RPMI7951 (cell line): ENCODE results near the gene ARHGAP15. TPM values are rescaled to one million over a fixed set of nuclear protein-coding genes. Genes with fewer than 3 reads are reported as not detected.

Experiments used
- DNase-seq: peaks from one replicate; pipeline ENCODE4 v3.0.0-alpha.2; 2012; ENCODE audit warnings: low read depth
- total RNA-seq: library from RNA; depleted of rRNA; stranded (reverse); fragments of >200 nt; shearing (Covaris generic); gene quantifications from 2 replicates; pipeline ENCODE4 v1.2.3, GENCODE V29; 2014

Gene ARHGAP15
- total RNA-seq, 1 experiment from 2014 or later: 1.9 TPM

- DNase-seq: peak; percentile 33
These were observed 587.8 kb downstream of the ARHGAP15 start for GRCh38 chr2:143717053-143717452.

- no peak for DNase-seq
These were observed 588.4 kb downstream of the ARHGAP15 start for GRCh38 chr2:143717536-143718168.

GRCh38 chr2:143718745-143719144 is 589.5 kb downstream of the ARHGAP15 start:
- no peak for DNase-seq

DNA sequence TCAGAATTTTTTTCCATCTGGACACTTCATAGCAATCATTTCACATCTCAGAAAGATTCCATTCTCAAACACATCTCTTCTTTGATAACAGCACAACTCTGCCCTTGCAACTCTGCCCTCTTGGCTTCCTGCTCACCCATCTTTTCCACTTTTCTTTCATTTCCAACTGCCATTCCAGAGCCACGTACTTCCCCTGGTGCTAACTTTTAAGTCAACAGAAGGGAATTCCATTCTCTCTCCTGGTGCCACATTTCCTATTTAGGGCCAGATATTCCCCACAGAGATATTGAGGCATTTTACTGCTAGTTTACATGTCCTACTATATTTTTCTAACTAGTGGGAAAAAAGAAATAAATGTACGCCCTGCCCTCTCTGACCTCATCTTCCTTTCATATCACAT is 590.2 kb downstream of the ARHGAP15 start:
- no peak for DNase-seq

DNA sequence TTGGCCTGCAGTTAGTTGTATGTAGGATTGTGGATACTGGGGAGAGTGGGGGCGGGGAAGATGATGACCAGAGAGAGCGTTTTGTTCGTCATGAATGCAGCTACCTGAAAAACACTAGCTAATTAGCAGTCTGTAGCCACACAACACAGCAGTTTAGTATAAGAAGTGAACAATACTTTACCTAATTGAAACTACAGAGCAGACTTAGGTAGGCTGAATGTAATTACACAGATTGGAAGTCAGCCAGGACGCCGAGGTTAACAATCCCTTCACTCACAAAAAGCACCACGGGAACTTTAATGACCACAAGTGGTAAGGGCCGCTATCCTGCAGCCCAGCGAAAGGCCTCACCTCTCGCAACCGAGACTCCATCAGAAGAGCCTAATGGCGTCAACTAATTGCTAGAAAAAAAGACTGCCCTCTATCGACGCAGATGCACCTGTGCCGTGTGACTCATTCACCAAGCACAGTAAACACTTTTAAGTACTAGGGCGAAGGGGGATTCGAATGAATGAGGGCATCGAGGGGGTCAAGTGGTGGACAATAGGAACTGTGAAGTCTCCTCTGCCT is 591.0 kb downstream of the ARHGAP15 start:
- no peak for DNase-seq

- no peak for DNase-seq
These were observed 596.2 kb downstream of the ARHGAP15 start for GRCh38 chr2:143725400-143725799.

- no peak for DNase-seq
These were observed 597.1 kb downstream of the ARHGAP15 start for GRCh38 chr2:143726151-143726845.

- no peak for DNase-seq
These were observed 599.3 kb downstream of the ARHGAP15 start for GRCh38 chr2:143728498-143728897.

DNA sequence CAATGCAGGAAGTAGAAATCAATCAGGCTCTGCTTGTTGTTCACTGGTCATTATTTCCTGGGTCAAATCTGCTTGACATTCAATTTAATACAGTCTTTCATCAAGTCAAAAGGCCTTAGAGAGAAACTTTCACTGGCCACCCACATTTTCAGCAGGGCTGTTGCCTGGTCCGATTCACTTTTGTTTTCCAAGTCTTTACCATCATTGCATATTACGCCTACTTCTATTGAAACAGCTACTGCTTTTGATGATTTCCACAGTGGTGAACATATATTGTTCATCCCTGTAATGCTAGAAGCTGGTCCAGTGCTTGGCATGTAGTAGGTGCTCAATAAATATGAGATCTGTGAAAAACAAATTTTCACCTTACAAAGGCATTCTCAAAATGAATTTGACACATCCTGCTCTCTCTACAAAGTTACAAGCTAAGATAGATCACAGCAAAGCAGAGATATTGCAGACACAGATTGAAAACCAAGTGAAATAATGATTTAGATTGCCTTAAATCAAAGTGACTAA is 600.1 kb downstream of the ARHGAP15 start:
- no peak for DNase-seq

- DNase-seq: peak; percentile 24
These were observed 601.1 kb downstream of the ARHGAP15 start for GRCh38 chr2:143730155-143730952.

DNA sequence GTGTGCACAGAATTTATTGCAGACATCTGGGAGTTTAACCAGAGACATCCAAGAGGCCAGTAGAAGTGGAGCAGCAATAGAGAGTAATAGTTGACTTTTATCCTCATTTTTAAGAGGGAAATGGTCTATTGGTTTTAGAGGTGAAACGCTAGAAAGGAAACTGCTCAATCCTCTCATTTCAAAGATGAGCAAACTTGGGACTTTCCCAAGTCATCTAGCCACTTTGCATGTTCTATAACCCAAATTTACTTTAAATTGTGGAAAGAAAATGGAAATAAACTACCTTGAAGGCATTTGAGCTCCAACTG is 601.7 kb downstream of the ARHGAP15 start:
- DNase-seq: no peak

DNA sequence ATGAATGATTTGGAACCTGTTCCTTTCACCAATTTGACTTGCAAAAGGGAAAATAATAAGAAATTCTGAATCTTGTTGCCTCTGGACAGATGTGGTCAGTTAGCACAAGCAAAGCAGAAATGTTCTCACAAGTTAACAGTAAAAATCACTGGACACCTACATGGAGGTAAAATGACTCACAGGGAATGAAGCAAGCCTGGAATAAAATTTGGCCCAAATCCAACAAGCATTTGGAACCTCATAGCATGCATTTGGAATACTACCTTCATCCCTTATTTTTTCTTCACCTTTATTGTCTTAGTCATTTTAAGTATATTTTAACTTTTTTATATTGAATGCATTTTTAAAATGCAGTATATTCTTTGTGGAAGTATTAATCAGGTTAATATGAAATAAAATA is 602.9 kb downstream of the ARHGAP15 start:
- DNase-seq: peak; percentile 14

DNA sequence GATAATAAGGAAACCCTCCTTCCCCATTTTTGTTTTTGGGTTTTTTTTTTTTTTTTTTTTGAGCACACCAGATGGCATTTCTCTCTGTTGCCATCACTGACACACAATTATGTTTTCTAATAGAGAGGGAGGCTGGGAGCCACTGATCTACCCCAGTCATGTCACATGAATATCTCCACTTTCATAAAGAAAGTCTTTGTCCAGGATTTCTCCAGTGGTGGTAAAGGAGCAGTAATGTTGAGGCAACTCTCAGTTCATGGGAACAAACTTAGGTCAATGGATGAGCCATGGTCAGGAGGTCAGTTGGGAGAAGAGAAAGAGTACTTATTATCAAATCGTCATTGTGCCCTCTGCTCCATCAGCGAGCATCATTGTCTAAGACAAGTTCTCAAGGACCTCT is 603.7 kb downstream of the ARHGAP15 start:
- DNase-seq: peak; percentile 44

- no peak for DNase-seq
These were observed 605.3 kb downstream of the ARHGAP15 start for GRCh38 chr2:143734507-143734906.

DNA sequence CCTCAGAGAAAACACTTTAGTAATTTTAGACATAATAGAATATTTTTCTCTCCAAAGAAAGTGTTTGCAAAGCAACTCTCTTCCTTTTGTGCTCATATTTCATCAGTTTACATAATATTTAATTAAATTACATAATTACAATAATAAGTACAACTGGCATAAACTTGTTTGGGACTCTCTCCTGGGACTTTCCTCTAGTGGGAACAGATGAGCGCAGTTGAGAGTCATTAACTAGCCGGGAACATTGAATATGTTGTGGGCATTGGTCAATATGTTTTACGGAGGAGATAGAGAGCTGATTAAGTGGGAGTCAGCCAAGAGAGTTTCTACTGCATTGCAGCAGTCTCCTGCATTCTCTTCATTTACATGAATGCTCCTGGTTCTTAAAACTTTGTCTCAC is 607.7 kb downstream of the ARHGAP15 start:
- no peak for DNase-seq

- no peak for DNase-seq
These were observed 611.2 kb downstream of the ARHGAP15 start for GRCh38 chr2:143740431-143740830.

GRCh38 chr2:143741205-143741604 is 612.0 kb downstream of the ARHGAP15 start:
- no peak for DNase-seq

GRCh38 chr2:143742581-143742980 is 613.4 kb downstream of the ARHGAP15 start:
- DNase-seq: no peak

DNA sequence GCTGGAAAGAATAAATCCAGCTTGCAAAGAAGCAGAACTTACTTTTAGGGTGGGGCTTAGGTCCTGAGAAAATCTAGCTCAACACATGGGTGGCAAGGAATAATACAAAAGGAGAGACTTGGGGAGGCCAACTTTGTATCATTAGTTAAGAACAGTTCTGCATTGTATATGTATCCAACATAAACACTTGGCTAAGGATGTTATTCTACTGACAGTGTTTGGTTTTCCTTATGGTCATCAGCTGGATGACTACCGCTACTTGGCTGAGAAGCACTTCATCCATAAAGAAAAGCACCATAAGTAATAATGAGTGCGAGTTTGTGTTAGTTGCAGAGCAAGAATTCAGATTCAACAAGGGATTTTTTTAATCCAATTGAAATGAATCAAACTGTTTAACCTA is 614.9 kb downstream of the ARHGAP15 start:
- no peak for DNase-seq

DNA sequence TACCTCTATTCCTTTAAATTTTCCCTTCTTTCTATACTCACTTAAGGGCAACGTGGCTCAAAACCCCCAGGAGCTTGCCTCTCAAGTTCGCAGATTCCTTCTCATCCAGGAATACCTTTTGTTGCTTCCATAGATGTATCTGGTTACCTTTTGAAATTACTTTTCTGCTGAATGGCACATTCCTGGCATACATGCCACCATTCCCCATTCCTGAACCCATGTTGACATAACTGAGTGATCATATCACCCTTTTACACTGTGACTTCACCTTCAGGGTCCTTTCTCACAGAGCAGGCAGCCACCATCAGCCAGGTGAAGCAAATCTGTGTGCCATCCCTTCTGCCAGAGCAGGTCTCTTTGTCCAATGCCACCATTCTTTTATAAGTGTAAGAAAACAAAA is 615.8 kb downstream of the ARHGAP15 start:
- DNase-seq: no peak

- DNase-seq: no peak
These were observed 625.5 kb downstream of the ARHGAP15 start for GRCh38 chr2:143754742-143755141.

- DNase-seq: no peak
These were observed 629.6 kb downstream of the ARHGAP15 start for GRCh38 chr2:143758629-143759330.
